ENCODE data around the gene PRDM7. TPM values are rescaled to one million over a fixed set of nuclear protein-coding genes. Genes with fewer than 3 reads are reported as not detected.
"Not testable (repeated sequence)": the region's sequence is repeated elsewhere in the genome, so short reads cannot be mapped to it uniquely, and the experiment has no call there.

The PRDM7 gene
- total RNA-seq (10 to 100 TPM in 1 of 2 donors, 1 to 10 TPM in 1; 1.8 to 10.2 TPM), polyA plus RNA-seq (ENCODE audit: insufficient read depth, low read depth, low replicate concordance) (4.2 TPM)
- long read RNA-seq, donor 1: 0 reads
- long read RNA-seq, donor 2: 0 reads

DNA sequence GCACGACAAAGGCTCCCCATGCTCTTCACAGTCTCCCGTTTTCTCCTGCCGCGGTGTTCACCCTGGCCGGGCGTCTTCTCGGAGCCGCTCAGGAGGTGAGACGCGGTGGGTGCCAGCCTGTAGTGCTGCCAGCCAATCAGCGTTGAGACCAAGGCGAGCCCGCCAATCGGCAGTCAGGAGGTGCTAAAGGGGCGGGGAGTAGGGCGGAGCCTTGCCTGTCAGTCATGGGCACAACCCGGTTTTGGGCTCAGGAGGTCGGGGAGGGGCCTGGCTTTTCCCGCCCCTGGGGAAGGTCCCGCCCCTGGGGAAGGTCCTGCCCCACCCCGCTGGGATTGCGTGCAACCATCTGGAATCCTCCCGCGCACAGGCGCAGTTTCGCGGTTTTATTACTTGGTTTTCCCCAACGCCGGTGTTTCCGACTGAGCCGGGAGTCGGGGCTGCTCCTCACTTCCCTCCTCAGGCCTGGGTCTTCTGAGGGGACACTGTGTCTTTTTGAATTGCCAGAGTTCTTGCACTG lies at the start of gene PRDM7:
Gene PRDM7, minus strand, starts transcription at position 92 of the 517 bp plus-strand sequence. CDS start 1,421 bp downstream, outside the sequence.
- H3K4me3 ChIP-seq: peak within 1 kb of the TSS; percentile 37 to 47
- no peaks in the 10 kb centered on the region for H3K36me3 ChIP-seq (ENCODE audit: low read depth, missing control alignments)
- WGBS, 2 donors: 0 to 4% methylated on average over 31 to 32 of the region's 32 CpGs
- intact Hi-C loops (cut with DNase I; ENCODE audit: low total_unique reads): no loop called here
- no peaks in the 10 kb centered on the region for H3K27me3 ChIP-seq
- peak; percentile 97 for DNase-seq
- H3K4me1 ChIP-seq: peaks cover 3% of the 10 kb centered on the region
- no peaks in the 10 kb centered on the region for H3K9me3 ChIP-seq
- TF ChIP-seq, protein P1, sequence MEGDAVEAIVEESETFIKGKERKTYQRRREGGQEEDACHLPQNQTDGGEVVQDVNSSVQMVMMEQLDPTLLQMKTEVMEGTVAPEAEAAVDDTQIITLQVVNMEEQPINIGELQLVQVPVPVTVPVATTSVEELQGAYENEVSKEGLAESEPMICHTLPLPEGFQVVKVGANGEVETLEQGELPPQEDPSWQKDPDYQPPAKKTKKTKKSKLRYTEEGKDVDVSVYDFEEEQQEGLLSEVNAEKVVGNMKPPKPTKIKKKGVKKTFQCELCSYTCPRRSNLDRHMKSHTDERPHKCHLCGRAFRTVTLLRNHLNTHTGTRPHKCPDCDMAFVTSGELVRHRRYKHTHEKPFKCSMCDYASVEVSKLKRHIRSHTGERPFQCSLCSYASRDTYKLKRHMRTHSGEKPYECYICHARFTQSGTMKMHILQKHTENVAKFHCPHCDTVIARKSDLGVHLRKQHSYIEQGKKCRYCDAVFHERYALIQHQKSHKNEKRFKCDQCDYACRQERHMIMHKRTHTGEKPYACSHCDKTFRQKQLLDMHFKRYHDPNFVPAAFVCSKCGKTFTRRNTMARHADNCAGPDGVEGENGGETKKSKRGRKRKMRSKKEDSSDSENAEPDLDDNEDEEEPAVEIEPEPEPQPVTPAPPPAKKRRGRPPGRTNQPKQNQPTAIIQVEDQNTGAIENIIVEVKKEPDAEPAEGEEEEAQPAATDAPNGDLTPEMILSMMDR (IDR thresholded peaks at IDR 0.05): no peak
- no peak for TF ChIP-seq POLR2A (IDR thresholded peaks at IDR 0.05)
- H3K27ac ChIP-seq: peak within 1 kb of the TSS in 1 of 2 donors; percentile 30

DNA sequence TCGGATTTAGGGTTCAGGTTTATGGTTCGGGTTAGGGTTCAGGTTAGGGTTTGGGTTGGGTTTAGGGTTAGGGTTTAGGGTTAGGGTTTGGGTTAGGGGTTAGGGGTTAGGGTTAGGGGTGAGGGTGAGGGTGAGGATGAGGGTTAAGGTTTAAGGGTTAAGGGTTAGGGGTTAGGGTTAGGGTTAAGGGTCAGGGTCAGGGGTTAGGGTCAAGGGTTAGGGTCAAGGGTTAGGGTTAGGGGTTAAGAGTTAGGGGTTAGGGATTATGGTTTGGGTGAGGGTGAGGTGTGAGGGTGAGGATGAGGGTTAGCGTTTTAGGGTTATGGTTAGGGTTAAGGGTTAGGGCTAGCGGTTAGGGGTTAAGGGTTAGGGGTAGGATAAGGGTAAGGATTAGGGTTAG lies 44.7 kb upstream of the PRDM7 start:
- H3K27me3 ChIP-seq; H3K4me1 ChIP-seq; H3K4me3 ChIP-seq; H3K27ac ChIP-seq; H3K36me3 ChIP-seq (ENCODE audit: low read depth, missing control alignments); H3K9me3 ChIP-seq; DNase-seq; intact Hi-C loops (cut with DNase I; ENCODE audit: low total_unique reads): not testable (repeated sequence)
- 75 to 84% methylated on average over 2 of the region's 4 CpGs for WGBS, 2 donors

DNA sequence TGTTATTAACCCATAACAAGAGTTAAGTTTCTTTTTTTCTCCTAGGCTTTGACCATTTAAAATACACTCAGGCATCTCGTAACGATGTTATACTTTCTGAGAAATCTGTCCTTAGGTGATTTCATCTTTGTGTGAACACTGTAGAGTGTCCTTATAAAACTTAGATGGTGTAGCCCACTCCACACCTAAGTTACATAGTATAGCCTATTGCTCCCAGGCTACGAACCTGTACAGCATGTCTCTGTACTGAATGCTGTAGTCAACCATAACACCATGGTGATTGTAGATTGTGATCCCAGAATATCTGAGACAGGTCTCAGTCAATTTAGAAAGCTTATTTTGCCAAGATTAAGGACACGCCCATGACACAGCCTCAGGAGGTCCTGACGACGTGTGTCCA lies 30.5 kb upstream of the PRDM7 start:
- H3K27ac ChIP-seq; DNase-seq; H3K27me3 ChIP-seq; H3K4me1 ChIP-seq; intact Hi-C loops (cut with DNase I; ENCODE audit: low total_unique reads); H3K9me3 ChIP-seq; H3K36me3 ChIP-seq (ENCODE audit: low read depth, missing control alignments); H3K4me3 ChIP-seq: not testable (repeated sequence)
- 100% methylated on average over 1 of the region's 6 CpGs; no CpG with 5 or more reads in 1 of the 2 donors for WGBS, 2 donors

DNA sequence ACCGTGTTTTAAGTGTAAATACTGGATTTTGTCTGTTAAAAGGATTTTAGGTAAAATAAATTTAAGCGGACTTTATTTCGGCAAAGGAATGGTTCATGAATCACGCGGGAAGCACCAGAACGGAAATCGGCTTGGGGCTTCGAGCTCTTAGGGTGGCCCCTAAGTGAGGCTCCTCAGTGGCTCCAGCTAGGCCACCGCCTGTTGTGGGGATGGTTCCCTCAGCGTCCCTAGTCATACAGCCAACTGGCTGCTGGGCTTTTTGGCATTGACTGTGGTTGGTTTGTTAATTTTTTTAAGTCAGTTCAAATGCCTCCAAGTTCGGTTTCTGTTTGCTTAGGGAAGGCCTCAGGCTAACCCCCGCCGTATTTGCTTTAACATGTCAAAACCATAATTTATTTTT lies 29.9 kb upstream of the PRDM7 start:
- H3K4me3 ChIP-seq; H3K27me3 ChIP-seq; H3K27ac ChIP-seq; intact Hi-C loops (cut with DNase I; ENCODE audit: low total_unique reads); H3K36me3 ChIP-seq (ENCODE audit: low read depth, missing control alignments); DNase-seq; H3K9me3 ChIP-seq; H3K4me1 ChIP-seq: not testable (repeated sequence)
- WGBS, 2 donors: 29 to 73% methylated on average over 3 to 10 of the region's 13 CpGs

DNA sequence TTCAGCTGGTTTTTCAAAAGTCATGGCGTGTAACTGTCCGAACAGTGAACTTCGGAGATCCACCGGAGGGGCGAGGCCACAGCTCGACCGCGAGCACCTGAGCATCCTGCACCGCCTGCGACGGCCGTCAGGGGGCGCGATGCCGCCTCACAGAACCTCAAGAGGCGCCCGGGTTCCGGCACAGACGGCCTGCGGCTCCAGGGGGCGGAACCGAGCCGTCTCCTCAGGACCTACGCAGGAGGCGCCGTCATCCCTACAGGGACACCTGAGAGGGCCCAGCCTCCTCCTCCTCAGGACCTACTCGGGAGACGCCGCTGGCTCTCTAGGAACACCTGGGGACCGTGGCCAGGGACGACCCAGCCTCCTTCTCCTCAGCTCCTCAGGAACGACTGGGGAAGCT lies 29.1 kb upstream of the PRDM7 start:
- intact Hi-C loops (cut with DNase I; ENCODE audit: low total_unique reads); H3K27ac ChIP-seq; H3K9me3 ChIP-seq; H3K36me3 ChIP-seq (ENCODE audit: low read depth, missing control alignments); H3K4me1 ChIP-seq; H3K27me3 ChIP-seq: not testable (repeated sequence)
- TF ChIP-seq, protein P1 (IDR thresholded peaks at IDR 0.05): peak in 2 of 3 experiments; percentile 35 to 51
- peak; percentile 71 for DNase-seq
- WGBS, 2 donors: 16% methylated on average over 7 of the region's 32 CpGs; no CpG with 5 or more reads in 1 of the 2 donors
- H3K4me3 ChIP-seq: peak overlapping the region; percentile 34 to 39

DNA sequence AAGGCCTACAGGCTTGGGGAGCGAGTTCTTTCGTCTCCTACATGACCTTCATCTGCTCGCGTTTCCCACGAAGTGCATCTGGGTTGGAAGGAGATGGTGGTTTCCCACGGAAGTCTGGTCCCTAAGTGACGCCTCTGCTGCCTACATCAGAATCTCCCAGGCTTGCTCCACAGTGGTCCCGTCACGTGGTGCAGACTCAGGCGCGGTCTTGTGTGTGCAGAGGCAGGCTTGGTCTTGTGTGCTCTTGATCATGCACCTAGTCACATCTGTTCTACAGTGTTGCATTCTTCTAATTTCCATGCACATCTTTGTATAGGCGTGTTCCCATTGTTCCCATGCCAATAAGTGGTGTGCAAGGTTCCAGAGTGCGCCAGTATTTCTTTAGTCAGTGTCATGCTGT lies 27.6 kb upstream of the PRDM7 start:
- WGBS, 2 donors: 91 to 94% methylated on average over 12 to 13 of the region's 13 CpGs
- H3K4me3 ChIP-seq; H3K36me3 ChIP-seq (ENCODE audit: low read depth, missing control alignments); H3K27ac ChIP-seq; H3K9me3 ChIP-seq; H3K27me3 ChIP-seq; intact Hi-C loops (cut with DNase I; ENCODE audit: low total_unique reads); DNase-seq; H3K4me1 ChIP-seq: not testable (repeated sequence)

DNA sequence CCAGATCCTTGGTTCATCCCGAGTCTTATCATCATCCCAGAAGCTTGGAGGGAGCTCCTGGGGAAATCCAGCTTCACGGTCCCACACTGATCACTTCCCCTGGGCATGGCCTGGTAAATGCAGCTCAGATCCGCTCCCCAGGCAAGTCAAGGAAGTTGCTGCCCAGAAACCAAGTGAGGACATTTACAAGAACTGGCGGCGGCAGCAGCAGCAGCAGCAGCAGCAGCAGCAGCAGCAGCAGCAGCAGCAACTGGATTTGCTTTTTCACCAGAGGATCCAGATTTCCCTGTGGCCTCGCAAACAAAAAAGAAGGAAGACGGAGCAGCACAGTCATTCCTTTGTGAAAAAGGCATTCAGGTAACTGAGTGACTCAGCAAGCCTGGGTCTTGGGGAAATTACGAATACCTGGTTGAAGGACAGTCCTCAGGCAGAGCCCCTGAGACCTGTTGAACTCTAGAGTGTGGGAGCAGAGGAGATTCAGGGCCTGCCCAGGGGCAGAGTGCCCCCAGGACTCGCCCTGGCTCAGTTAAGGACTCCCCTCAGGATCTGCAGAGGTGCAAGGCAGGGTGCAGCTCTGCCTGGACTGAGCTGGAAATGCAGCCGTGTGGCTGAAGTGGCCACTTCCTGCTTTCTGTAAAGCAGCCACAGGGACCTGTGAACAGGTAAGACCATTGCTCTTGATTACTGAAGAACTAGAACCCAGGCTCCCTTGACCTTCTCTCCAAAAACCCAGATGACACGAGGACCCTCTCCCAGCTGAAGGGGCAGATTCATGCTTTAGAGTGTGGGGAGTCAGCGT lies 25.2 kb upstream of the PRDM7 start:
- H3K9me3 ChIP-seq: not testable (repeated sequence)

DNA sequence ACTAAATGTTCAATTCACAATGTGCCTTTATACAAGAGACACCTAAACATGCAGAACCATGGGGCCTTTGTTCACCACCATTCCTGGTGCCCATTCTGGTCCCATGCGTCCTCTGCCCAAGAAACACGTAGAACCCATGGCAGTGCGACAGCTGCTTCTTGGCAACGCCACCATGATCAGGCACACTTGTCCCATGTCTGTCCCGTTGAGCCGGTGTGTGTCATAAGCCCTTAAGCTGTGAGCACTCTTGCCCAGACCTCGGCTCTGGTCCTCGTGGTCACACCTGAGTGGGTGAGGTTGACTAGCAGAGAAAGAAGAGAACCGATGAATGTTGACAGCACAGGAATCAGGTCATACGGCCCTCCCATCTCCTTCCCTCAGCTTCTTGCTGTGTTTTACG lies 24.2 kb upstream of the PRDM7 start:
- not testable (repeated sequence) for DNase-seq
- 96 to 99% methylated on average over 9 to 11 of the region's 11 CpGs for WGBS, 2 donors

More for the DNA sequence above, 25.2 kb upstream of the PRDM7 start:
- H3K4me3 ChIP-seq; H3K36me3 ChIP-seq (ENCODE audit: low read depth, missing control alignments); H3K4me1 ChIP-seq; intact Hi-C loops (cut with DNase I; ENCODE audit: low total_unique reads); H3K27ac ChIP-seq; H3K27me3 ChIP-seq; DNase-seq: not testable (repeated sequence)
- 72 to 73% methylated on average over 5 to 11 of the region's 12 CpGs for WGBS, 2 donors

DNA sequence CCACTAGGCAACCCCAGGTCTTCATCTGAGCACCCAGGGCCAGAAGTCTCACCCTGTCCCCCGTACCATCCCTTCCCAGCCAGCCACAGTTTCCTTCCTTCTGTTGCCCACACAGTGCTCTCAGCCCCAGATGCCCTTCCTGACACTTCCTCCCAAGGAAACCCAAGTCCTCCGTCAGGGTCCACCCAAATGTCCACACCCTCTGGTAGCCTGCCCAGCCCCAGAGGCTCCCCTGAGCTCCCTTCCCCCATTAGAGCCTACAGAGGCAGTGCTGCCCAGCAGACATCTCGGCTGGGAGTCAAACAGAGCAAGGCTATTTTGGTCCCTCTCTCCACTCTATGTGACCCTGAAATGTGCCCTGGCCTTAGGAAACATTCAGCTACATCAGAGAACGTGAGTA lies 23.7 kb upstream of the PRDM7 start:
- intact Hi-C loops (cut with DNase I; ENCODE audit: low total_unique reads); H3K9me3 ChIP-seq; H3K27me3 ChIP-seq; H3K36me3 ChIP-seq (ENCODE audit: low read depth, missing control alignments); H3K27ac ChIP-seq; H3K4me3 ChIP-seq; DNase-seq; H3K4me1 ChIP-seq: not testable (repeated sequence)
- WGBS, 2 donors: no CpG with 5 or more reads among the region's 4 CpGs

More for the DNA sequence above, 24.2 kb upstream of the PRDM7 start:
- H3K27ac ChIP-seq; H3K36me3 ChIP-seq (ENCODE audit: low read depth, missing control alignments); H3K4me1 ChIP-seq; H3K27me3 ChIP-seq; intact Hi-C loops (cut with DNase I; ENCODE audit: low total_unique reads); H3K9me3 ChIP-seq; H3K4me3 ChIP-seq: not testable (repeated sequence)

DNA sequence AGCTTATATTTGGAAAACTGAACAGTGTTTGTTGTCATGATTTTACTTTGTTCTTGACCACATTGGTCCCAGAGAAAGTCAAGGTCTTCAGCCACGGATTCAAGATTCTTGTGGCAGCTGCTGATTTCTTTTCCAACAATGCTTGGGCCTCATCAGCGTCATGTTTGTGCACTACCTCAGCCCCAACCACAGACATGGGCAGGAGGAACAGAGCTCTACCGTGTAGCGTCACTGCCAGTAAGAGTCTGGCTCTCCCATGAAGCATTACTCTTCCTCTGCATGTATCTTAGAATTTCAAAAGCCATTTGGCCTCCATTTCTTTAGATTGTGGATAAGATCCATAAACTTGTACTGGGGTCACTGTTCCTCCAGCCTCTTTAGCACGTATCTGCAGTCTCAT lies 23.1 kb upstream of the PRDM7 start:
- H3K36me3 ChIP-seq (ENCODE audit: low read depth, missing control alignments); H3K27me3 ChIP-seq; H3K4me1 ChIP-seq; intact Hi-C loops (cut with DNase I; ENCODE audit: low total_unique reads); H3K9me3 ChIP-seq; H3K27ac ChIP-seq; DNase-seq; H3K4me3 ChIP-seq: not testable (repeated sequence)
- WGBS, 2 donors: 69 to 79% methylated on average over 4 of the region's 5 CpGs

Measured in testis (tissue), 5 donors.